8988T (cell line): ENCODE results near the gene PTF1A.
"Not testable (repeated sequence)": the region's sequence is repeated elsewhere in the genome, so short reads cannot be mapped to it uniquely, and the experiment has no call there.

Experiments
- DNase-seq: peaks from one replicate; pipeline ENCODE4 v3.0.0; 2011

The PTF1A gene

DNA sequence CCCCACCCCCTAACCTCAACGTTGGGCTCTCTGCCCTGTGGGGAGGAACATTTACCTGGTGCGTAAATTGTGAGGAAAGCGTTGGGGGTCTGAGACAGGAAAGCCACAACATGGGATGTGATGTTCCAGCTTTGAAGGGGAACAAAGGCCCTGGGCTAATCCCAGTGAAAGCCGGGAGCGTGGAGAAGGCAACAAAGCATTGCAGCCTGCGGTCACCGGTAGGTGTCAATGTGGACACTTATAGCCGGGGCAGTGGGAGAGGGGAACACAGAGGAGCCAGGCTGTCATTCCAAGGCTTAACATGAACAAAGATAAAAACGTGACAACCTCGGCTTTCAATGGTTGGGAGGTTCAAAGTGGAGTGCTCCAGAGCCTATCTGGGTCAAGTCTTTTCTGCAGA lies 12.7 kb downstream of the PTF1A start:
- DNase-seq, result no peak

- no peak for DNase-seq
Measured at GRCh38 chr10:23205972-23206642, 14.0 kb downstream of the PTF1A start.

GRCh38 chr10:23217471-23217870 lies 25.4 kb downstream of the PTF1A start:
- DNase-seq, result no peak

DNA sequence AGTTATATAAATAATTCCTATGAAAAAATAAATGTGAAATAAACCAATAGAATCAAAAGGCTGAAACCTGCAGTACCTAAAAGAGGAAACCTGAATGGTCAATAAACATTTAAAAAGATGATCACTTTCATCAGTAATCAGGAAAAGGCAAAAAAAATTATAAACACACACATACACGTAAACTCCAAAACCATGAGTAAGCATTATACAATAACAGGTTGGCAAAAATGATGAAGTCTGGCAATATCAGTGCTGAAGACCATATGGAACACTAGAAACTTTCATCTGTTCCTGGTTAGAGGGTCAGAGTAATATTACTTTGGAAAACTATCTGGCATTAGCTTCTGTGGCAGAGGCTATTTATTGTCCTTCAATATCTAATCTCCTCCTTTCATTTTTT lies 38.5 kb downstream of the PTF1A start:
- DNase-seq, result no peak

GRCh38 chr10:23238015-23238414 lies 45.9 kb downstream of the PTF1A start:
- DNase-seq, result no peak

- DNase-seq, result not testable (repeated sequence)
Measured at GRCh38 chr10:23241779-23242178, 49.7 kb downstream of the PTF1A start.
